HS-27A (cell line): Measurements from ENCODE around the gene ACTR3.

ENCODE experiments used
- DNase-seq: peaks from one replicate; pipeline ENCODE4 v3.0.0-alpha.2; 2012; ENCODE audit warnings: low read depth, missing footprints

The ACTR3 gene

DNA sequence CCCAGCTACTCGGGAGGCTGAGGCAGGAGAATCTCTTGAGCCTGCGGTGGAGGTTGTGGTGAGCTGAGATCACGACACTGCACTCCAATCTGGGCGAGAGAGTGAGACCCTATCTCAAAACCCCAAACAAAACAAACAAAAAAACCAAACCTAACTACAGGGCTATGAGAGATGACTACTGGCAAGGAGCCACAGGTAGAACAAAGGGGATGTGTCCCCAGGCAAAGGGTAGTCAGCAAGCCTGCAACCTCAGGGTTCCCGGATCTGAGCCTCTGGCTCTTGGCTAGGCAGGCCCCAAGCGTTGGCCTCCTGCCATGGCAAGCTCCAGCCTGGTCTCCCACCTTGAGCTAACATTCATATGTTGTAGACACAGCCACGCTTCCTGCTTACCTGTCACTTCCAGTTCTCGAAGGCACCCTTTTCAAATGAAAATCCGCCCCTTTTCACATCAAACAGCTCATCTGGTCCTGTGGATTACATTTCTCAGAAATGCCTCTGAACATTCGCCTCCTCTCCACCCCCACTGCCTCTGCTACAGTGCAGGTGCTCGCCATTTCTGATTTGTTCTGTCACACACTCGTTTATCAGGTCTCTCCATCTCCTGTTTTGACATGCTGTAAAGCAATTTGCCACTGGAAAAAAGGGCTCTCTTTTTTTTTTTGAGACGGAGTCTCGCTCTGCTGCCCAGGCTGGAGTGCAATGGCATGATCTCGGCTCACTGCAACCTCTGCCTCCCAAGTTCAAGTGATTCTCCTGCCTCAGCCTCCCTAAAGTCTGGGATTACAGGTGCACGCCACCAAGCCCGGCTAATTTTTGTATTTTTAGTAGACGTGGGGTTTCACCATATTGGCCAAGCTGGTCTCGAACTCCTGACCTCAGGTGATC, 13.1 kb upstream of the ACTR3 start:
- DNase-seq, result no peak

GRCh38 chr2:113877711-113878598, 11.9 kb upstream of the ACTR3 start:
- DNase-seq, result no peak

GRCh38 chr2:113878743-113879142, 11.1 kb upstream of the ACTR3 start:
- DNase-seq, result no peak

- DNase-seq, result no peak
These were observed 10.4 kb upstream of the ACTR3 start for GRCh38 chr2:113879457-113879856.

- peak; percentile 75 for DNase-seq
These were observed 3.3 kb upstream of the ACTR3 start for GRCh38 chr2:113886479-113887008.

DNA sequence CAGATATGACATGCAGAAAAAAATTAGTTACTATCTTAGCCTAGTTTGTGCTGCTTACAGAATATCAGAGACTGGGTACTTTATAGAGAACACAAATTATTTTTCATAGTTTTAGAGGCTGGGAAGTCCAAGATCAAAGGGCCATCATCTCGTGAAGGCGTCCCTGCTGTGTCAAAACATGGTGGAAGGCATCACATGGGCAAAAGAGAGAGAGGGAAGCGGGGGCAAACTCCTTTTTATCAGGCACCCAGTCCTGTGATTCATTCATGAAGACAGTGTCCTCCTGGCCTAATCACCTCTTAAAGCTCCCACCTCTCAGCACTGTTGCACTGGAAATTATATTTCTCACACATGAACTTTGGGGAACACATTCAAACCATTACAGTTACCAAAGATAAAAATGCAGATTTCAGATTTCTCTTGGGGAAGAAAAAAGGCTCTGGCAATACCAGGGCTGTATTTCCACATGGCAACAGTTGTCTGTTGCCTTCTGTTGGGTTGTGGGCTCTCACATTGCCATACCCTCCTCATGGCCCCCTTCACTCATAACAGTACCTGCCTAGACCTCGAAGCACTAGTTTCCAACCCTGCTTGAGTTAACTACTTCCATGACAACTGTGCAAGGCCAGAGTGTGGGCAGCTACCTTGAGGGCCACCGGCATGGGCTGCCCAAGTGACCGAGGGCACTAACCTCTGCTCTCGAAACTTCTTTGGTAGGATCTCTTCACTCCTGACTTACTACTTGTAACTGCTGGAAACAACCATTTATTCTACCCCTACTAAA, 2.7 kb upstream of the ACTR3 start:
- DNase-seq, result no peak

DNA sequence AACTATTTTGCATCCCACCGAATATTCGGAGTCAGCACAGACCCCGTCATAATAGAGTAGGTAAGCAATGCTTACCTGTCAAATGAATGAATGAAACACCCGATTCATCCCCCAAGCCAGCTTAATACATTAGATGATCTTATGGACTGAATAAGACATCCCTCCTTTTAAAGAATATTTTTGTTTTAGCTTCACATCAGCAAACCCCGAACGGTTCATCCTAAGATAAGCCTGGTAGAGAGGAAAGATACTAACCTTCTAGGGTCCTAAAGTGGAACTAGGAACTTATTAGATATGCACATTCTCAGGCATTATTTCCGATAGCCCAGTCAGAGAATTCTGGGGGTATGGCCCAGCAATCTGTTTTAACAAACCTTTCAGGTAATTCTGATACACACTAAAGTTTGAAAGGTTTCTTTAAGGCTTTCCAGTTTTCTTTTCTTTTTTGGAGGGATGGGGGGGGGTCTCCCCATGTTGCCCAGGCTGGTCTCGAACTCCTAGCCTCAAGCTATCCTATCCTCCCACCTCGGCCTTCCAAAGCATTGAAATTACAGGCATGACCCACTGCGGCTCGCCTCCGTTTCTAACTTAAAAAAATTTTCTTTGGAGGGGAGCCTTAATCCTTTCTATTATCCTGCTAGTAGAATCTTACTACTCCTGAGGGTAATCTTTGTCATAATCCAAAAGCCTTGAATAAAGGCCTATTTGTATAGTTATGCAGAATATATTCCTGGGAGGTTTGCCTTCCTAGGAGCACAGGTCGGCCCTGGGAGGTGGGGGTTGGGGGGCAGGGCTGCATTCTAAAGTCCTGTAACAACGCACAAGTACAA, 1.0 kb upstream of the ACTR3 start:
- DNase-seq, result no peak

DNA sequence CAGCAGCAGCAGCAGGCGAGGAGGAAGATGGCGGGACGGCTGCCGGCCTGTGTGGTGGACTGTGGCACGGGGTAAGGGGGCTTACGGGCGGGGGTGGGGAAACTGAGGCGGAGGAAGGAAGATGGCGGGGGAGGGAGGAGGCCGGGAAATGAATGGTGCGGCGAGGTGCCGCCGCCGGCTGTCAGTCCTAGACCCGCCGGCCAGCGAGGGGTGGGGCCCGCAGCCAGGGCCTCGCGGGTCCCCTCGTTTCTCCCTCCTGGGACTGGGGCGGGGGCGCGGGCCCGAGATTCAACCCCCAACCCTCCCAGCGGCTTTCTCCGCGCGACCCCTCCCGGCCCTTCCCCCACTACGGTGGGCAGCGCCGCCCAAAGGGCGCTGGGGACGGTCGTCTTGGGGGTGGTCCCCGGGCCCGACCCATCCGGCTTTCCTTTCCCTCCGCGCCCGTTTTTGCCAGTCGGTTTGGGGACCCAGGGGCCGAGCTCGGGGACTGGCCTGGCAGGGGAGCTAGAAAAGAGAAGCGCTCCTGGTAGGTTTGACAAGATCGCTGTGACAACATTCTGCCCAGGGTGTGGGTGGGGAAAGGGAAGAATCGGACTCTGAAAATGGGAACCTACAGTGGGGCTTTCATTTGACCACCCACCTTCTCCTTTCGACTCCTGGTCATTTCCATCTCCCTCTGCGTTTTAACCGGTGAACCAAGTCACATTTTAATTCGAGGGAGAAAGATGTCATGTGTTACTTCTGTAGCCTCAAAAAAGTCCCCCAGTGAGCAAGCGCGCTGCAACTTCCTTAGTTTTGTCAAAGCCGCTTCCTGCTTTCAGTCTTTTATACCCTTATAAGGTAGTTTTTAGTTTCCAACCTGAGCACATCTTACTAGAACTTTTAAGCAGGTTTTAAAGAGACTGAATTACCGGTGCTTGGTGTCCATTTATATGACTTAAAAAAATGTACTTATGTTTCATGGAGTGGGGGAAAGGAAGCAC, 655 bp downstream of the ACTR3 start:
- DNase-seq, result peak; percentile 68

DNA sequence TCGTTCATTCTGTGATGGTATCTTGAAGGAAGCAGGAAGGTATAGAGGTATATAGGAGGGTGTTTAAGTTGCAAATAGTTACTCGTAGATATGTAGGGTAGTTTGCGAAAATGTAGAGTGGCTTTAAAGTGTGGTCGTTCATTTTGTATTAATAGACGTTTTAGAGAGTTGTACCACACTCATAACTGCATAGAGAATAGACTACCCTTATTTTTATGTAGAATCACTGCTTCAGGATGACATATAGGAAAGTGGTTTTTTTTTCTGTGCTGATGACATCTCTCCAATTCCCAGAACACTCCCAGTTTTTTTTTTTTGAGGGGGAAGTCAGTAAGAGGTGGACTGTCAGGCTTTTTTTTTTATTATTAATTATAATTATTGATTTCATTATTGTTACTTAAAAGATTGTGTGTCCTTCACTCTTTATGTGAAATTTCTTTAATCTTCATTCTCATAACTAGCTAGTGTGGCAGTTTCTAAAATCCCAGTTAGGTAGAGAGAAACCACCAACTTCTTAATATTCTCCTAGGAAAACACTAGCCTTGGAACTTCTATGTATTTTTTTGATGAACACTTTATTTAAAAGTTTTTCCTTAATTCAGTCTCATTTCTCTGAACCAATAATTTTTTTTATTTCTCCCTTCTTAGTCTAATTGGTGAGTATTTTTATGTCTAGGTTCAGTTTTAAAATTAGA, 1.5 kb downstream of the ACTR3 start:
- DNase-seq, result no peak

- DNase-seq, result no peak
These were observed 2.3 kb downstream of the ACTR3 start for GRCh38 chr2:113892004-113892710.

DNA sequence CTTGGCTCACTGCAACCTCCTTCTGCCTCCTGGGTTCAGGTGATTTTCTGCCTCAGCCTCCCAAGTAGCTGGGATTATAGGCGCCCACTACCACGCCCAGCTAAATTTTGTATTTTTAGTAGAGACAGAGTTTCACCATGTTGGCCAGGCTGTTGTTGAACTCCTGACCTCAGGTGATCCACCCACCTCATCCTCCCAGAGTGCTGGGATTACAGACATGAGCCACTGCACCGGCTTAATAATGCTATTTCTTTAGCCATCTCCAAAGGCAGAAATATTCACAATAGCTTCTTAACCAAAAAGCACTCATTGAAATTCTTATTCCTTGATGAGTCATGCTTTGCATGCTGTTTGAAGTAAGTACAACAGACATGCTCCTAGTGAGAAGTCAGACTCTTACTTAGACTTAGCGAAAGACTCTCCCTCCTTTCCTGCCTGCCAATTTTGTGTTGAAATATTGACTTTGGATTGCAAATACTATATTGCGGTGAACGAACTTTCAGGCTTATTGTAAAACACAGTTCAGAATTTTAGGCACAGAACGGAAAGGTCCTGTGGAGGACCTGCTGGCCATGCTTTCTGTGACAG, 4.4 kb downstream of the ACTR3 start:
- DNase-seq, result peak; percentile 81

DNA sequence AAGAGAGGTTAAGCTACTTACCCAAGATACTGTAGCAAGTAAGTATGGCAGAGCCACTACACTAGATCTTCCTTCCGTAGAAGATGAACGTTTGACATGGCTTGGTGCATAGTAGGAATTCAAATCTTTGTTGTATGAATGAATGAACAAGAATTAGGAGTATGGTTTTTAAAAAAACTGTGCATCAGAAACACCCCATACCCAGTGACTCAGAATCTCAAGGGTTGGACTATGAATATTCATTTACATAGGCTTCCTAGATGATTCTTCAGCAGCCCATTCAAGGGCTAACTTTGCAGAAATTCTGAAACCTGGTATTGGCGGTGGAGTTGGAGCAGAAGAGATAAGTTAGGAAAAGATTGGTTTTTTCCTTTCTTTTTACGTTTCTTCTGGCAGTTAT, 5.4 kb downstream of the ACTR3 start:
- no peak for DNase-seq

GRCh38 chr2:113895819-113896563, 6.1 kb downstream of the ACTR3 start:
- DNase-seq, result no peak

DNA sequence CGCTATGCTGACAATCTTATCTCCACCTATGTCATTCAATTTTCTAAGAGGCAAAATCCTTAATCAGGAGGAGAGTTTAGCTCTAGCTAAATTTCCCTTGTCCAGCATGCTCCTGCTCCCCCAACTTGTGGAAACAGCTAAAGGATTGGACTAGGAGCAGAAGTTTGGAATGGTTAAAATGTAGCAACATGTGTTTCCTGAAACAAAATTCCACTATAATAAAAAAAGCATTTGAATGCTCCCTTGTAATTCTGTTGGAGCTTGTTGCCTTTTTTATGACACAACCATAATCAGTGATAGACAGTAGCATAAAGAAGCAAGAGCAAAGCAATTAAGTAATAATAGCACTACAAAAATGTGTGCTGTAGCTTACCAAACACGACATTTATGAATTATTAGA, 6.9 kb downstream of the ACTR3 start:
- no peak for DNase-seq

- no peak for DNase-seq
These were observed 8.2 kb downstream of the ACTR3 start for GRCh38 chr2:113898081-113898480.

- no peak for DNase-seq
These were observed 9.3 kb downstream of the ACTR3 start for GRCh38 chr2:113899166-113899565.

- no peak for DNase-seq
These were observed 12.1 kb downstream of the ACTR3 start for GRCh38 chr2:113901943-113902342.
